Gastrocnemius medialis (tissue), 4 donors: ENCODE results near the gene TET1.

Experiments used
- POLR2A ChIP-seq, 2 donors: fragments of 450-650 bp; IDR thresholded peaks; one replicate each; pipeline ENCODE4 v1.6.1; 2017; ENCODE audit warnings: antibody characterized with exemption in 2 of 2, mild to moderate bottlenecking in 2 of 2, moderate library complexity in 2 of 2
- TF ChIP-seq, protein P1 (sequence below), 5 experiments: fragments of 450-650 bp in 3 of 5; fragments of 200-600 bp in 2 of 5; sonication (generic) in 2 of 5; IDR thresholded peaks in 4 of 5; conservative IDR thresholded peaks in 1 of 5; 1 replicate in 4 of 5; 2 replicates in 1 of 5; pipeline ENCODE4 v1.5.1; 2016 to 2019; ENCODE audit warnings: antibody characterized with exemption in 5 of 5, mild to moderate bottlenecking in 3 of 5, moderate library complexity in 3 of 5

GRCh38 chr10:68647672-68648341, 87.7 kb downstream of the TET1 start:
- TF ChIP-seq, protein P1, sequence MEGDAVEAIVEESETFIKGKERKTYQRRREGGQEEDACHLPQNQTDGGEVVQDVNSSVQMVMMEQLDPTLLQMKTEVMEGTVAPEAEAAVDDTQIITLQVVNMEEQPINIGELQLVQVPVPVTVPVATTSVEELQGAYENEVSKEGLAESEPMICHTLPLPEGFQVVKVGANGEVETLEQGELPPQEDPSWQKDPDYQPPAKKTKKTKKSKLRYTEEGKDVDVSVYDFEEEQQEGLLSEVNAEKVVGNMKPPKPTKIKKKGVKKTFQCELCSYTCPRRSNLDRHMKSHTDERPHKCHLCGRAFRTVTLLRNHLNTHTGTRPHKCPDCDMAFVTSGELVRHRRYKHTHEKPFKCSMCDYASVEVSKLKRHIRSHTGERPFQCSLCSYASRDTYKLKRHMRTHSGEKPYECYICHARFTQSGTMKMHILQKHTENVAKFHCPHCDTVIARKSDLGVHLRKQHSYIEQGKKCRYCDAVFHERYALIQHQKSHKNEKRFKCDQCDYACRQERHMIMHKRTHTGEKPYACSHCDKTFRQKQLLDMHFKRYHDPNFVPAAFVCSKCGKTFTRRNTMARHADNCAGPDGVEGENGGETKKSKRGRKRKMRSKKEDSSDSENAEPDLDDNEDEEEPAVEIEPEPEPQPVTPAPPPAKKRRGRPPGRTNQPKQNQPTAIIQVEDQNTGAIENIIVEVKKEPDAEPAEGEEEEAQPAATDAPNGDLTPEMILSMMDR (IDR thresholded peaks at IDR 0.05 in 4 of 5, conservative IDR thresholded peaks at IDR 0.05 in 1 of 5) = no peak
- TF ChIP-seq POLR2A (IDR thresholded peaks at IDR 0.05) = no peak
